Heart right ventricle (tissue), 16 donors: ENCODE results near the gene STIM2. TPM values are rescaled to one million over a fixed set of nuclear protein-coding genes. Genes with fewer than 3 reads are reported as not detected.

Experiments used
- ATAC-seq, 8 donors: fragments of 200-7000 bp; cut with Tn5 transposase; one replicate each; pipeline ENCODE4 v1.9.1; 2020; ENCODE audit warnings: mild to moderate bottlenecking in 8 of 8, moderate library complexity in 8 of 8, moderate number of reproducible peaks in 1 of 8
- DNase-seq, 2 donors: peaks; one replicate each; pipeline ENCODE4 v3.0.0-alpha.2; 2020
- H3K27ac ChIP-seq, 10 donors: fragments of 200-600 bp; sonication (generic) in 2 of 10; one replicate each; pipeline versions ENCODE4 v1.5.0 to v1.8.0; 2020 to 2022; ENCODE audit warnings: mild to moderate bottlenecking in 3 of 10
- H3K27me3 ChIP-seq, 7 donors: fragments of 200-600 bp; one replicate each; pipeline ENCODE4 v1.8.0; 2021 to 2022; ENCODE audit warnings: mild to moderate bottlenecking in 2 of 7
- H3K36me3 ChIP-seq, 9 donors: fragments of 200-600 bp; sonication (generic) in 1 of 9; one replicate each; pipeline versions ENCODE4 v1.5.0 to v1.8.0; 2020 to 2022; ENCODE audit warnings: mild to moderate bottlenecking in 2 of 9
- H3K4me1 ChIP-seq, 9 donors: fragments of 200-600 bp; sonication (generic) in 1 of 9; one replicate each; pipeline versions ENCODE4 v1.5.0 to v1.8.0; 2020 to 2022; ENCODE audit warnings: mild to moderate bottlenecking in 4 of 9
- H3K4me3 ChIP-seq, 10 donors: fragments of 200-600 bp; sonication (generic) in 2 of 10; one replicate each; pipeline versions ENCODE4 v1.5.0 to v1.8.0; 2020 to 2022; ENCODE audit warnings: mild to moderate bottlenecking in 7 of 10, moderate library complexity in 2 of 10
- H3K9me3 ChIP-seq, 11 donors: fragments of 200-600 bp in 10 of 11; sonication (generic) in 2 of 11; one replicate each; pipeline versions ENCODE4 v1.5.0 to v1.8.0; 2013 to 2022; ENCODE audit warnings: mild to moderate bottlenecking in 2 of 11, control low read depth in 1 of 11, moderate library complexity in 1 of 11
- WGBS, 2 donors: extraction: QIAGEN DNeasy Blood & Tissue Kit; methylation state at CpG; one replicate each; pipeline ENCODE4 v1.1.7; 2013; ENCODE audit warnings: inconsistent platforms in 1 of 2; 5-methylcytosine and 5-hydroxymethylcytosine counted together
- intact Hi-C, 10 donors: fragments of 100-400 bp; cut with DNase I; formaldehyde crosslinking; loops; one replicate each; pipeline versions ENCODE4 v1.11.1 to v1.14.2; 2022
- polyA plus RNA-seq, 2 donors: library from polyadenylated mRNA; stranded (reverse); fragments of 200-250 nt; gene quantifications; one replicate each; pipeline ENCODE4 v1.2.3, GENCODE V29; 2013
- total RNA-seq, 10 donors: library from RNA; stranded (reverse); fragmentation: NEBNext Ultra II Directional in 3 of 10; extraction: Animal tissue kit (Norgen Biotek cat#: 25700) in 3 of 10; gene quantifications; one replicate each; pipeline versions ENCODE4 v1.2.1 to v1.2.4, GENCODE V29; 2021 to 2023
- TF ChIP-seq, protein P1 (sequence below), 9 donors: fragments of 200-600 bp; sonication (generic) in 2 of 9; IDR thresholded peaks; one replicate each; pipeline versions ENCODE4 v1.5.0 to v1.8.0; 2021 to 2022; ENCODE audit warnings: antibody characterized with exemption in 9 of 9, mild to moderate bottlenecking in 5 of 9, moderate library complexity in 1 of 9
- donor health status: Arrhythmogenic right ventricular cardiomyopathy.
- donor health status: ischemic (EF 13 %, LVEDD 7.1; RV severe dilation, severe dysfunction).
- donor health status: healthy with polysubstance abuse.
- donor health status: DM: no; HTN: yes; CAD: no.
- donor health status: DM: no; HTN: no; CAD: no.
- donor health status: ischemic (EF 25% LVEDD 6.9; RV normal size, moderate dysfunction).
- donor health status: ischemic (EF 25% LVEDD 5.7; RV mildly dilated, moderate dysfunction).
- donor health status: healthy.
- donor health status: DM: yes; HTN: yes; CAD: no.
- donor health status: Ischemic cardiomyopathy.
- donor health status: ischemic (EF 35%, LVEDD 5.7; RV mildly dilated, moderate dysfunction).
- donor health status: nonischemic (EF 11% LVEDD 7.7; RV severe dilation, severe dysfunction).
- donor health status: DM: yes; HTN: yes; CAD: no.
- donor health status: PGD.
- donor health status: ischemic (EF 29% LVEDD 5.4; RV normal size, mild dysfunction).
- donor health status: nonischemic (EF 23%, LVEDD 6.1; RV moderate dilation, normal function).

STIM2 gene
- total and polyA plus RNA-seq, 12 donors = 5.2 to 13.5 (median 9.6) TPM

DNA sequence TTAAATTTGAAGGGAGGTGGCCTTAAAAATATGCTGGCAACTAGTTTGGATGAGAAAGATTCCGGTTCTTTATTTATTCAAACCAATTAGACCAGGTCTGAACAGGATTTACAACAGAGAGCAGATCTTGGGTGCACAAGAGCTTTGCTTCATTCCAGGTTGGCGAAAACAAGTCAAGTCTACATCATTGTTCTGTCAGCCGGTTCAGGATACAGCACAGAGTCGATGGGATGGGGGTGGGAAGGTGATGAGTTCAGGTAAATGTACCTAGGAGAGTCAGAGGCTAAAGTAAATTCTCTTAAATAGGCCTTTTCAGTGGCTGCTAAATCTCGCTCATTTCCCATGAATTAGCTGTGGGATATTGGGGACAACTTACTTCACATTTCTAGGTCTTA is 882 bp upstream of the STIM2 start:
- Histone ChIP-seq H3K4me1 (peaks cover 7 to 62% (median 50%) of the 10 kb centered on the region in 9 donors), H3K27ac (peak overlapping the region in 9 of 10 donors; percentile 86 to 99 (median 94)), H3K4me3 (peak overlapping the region in 9 of 10 donors; percentile 72 to 93 (median 85)), H3K9me3 (no peaks in the 10 kb centered on the region), H3K27me3 (no peaks in the 10 kb centered on the region), H3K36me3 (no peaks in the 10 kb centered on the region)
- DNase-seq (no peak), ATAC-seq (no peak)
- TF ChIP-seq, protein P1, sequence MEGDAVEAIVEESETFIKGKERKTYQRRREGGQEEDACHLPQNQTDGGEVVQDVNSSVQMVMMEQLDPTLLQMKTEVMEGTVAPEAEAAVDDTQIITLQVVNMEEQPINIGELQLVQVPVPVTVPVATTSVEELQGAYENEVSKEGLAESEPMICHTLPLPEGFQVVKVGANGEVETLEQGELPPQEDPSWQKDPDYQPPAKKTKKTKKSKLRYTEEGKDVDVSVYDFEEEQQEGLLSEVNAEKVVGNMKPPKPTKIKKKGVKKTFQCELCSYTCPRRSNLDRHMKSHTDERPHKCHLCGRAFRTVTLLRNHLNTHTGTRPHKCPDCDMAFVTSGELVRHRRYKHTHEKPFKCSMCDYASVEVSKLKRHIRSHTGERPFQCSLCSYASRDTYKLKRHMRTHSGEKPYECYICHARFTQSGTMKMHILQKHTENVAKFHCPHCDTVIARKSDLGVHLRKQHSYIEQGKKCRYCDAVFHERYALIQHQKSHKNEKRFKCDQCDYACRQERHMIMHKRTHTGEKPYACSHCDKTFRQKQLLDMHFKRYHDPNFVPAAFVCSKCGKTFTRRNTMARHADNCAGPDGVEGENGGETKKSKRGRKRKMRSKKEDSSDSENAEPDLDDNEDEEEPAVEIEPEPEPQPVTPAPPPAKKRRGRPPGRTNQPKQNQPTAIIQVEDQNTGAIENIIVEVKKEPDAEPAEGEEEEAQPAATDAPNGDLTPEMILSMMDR (IDR thresholded peaks at IDR 0.05) = no peak
- intact Hi-C loops = loop anchor here in 9 of 10 donors (2.0 to 10.0 kb wide), 10 partner anchors 43 to 275 kb away; partner anchors contain the start of gene TBC1D19 (in 2 of the 9)
- 41 to 49% methylated on average over 5 of the region's 5 CpGs for WGBS, 2 donors

DNA sequence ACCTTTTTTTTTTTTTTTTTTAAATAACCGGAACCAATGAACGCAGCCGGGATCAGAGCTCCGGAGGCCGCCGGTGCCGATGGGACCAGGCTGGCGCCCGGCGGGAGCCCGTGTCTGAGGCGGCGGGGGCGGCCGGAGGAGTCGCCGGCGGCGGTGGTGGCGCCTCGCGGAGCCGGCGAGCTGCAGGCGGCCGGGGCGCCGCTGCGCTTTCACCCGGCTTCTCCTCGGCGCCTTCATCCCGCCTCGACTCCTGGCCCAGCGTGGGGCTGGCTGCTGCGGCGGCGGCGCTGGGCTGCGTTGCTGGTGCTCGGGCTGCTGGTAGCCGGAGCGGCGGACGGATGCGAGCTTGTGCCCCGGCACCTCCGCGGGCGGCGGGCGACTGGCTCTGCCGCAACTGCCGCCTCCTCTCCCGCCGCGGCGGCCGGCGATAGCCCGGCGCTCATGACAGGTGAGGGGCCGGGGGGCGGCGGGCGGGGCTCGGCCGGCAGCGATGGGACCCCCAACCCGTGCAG is 337 bp downstream of the STIM2 start:
- TF ChIP-seq, protein P1 (IDR thresholded peaks at IDR 0.05) = no peak
- H3K27me3 ChIP-seq = no peaks in the 10 kb centered on the region
- peak overlapping the region; percentile 72 to 93 (median 82) for H3K4me3 ChIP-seq
- 0 to 1% methylated on average over 53 to 70 of the region's 70 CpGs for WGBS, 2 donors
- peaks cover 7 to 74% (median 57%) of the 10 kb centered on the region in 9 donors for H3K4me1 ChIP-seq
- H3K27ac ChIP-seq = peak overlapping the region; percentile 86 to 99 (median 94)
- ATAC-seq (peak in 7 of 8 donors; percentile 1 to 55 (median 12)), DNase-seq (peak in 1 of 2 donors; percentile 66)
- no peaks in the 10 kb centered on the region for H3K9me3 ChIP-seq
- no peaks in the 10 kb centered on the region for H3K36me3 ChIP-seq
- intact Hi-C loops = loop anchor here in 9 of 10 donors (2.0 to 10.0 kb wide), 9 partner anchors 41 to 276 kb away; partner anchors contain the start of gene TBC1D19 (in 1 of the 9)

DNA sequence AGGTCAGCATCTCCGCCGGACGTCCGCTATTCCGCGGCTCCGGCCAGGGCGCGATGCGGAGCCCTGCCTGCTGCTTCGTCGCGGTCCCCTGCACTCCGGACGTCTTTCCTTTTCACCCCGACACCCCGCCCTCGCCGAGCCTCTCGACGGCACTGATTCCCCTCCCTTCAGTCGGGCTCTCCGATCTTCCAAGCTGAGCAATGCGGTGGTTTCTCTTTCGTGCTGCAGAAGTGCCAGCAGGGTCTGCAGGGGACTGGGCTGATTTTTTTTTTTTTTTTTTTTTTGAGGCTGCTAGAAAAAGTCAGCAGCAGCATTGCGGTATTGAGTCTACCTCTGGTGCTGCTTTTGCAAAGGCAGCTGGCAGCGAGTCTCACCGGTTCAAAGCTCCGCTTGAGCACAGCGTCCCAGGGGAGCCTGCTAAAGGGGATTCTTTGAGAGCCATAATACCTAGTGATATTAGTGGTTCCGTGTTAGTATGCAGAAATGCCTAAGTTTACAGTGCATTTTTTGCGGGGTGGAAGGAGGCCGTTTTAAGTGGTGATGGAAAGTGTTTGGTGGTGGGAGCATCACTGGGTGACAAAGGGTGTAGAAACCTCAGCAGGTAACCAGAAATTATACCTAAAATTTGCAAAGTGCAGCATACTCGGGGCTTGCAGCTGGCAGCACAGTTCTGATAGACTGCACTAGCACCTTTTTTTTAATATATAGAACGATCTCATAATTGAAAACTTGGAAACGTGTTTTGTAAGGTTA is 969 bp downstream of the STIM2 start:
- Histone ChIP-seq H3K4me1 (peaks cover 7 to 80% (median 57%) of the 10 kb centered on the region in 9 donors), H3K27me3 (no peaks in the 10 kb centered on the region), H3K9me3 (no peaks in the 10 kb centered on the region), H3K4me3 (peak overlapping the region; percentile 72 to 93 (median 82)), H3K36me3 (no peaks in the 10 kb centered on the region), H3K27ac (peak overlapping the region; percentile 86 to 99 (median 94))
- TF ChIP-seq, protein P1 (IDR thresholded peaks at IDR 0.05) = no peak
- peak; percentile 2 to 43 (median 26) for ATAC-seq
- peak; percentile 73 to 74 for DNase-seq
- WGBS, 2 donors = 0 to 1% methylated on average over 36 of the region's 36 CpGs
- intact Hi-C loops = loop anchor here in 9 of 10 donors (2.0 to 10.0 kb wide), 9 partner anchors 41 to 277 kb away; partner anchors contain the start of gene TBC1D19 (in 1 of the 9)

DNA sequence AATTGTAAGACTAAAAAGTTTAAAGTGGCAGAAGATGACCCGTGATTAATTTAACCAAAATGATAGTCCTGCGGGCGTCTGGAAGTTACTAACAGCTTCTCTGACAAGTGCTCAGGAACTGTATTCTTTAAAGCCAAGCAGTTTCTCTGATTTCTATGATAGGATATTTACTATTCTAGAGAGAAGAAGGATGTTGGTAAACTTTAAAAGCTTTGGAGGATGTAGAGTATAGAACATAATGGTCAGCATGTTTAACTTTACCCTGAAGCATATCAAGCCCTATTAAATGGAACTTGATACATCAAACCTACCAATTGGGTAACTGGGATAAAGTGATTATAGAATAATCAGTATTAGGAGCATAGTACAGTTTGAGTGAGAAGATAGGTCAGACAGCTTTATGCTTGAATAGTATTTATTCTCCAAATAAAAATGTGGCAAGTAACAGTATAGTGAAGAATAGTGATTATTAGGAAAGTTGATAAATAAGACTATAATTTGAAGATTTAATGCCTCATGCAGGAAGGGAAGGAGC is 1.8 kb downstream of the STIM2 start:
- TF ChIP-seq, protein P1 (IDR thresholded peaks at IDR 0.05) = no peak
- H3K4me1 ChIP-seq = peaks cover 7 to 83% (median 54%) of the 10 kb centered on the region in 9 donors
- no peaks in the 10 kb centered on the region for H3K9me3 ChIP-seq
- no peaks in the 10 kb centered on the region for H3K36me3 ChIP-seq
- WGBS, 2 donors = 7 to 10% methylated on average over 3 of the region's 3 CpGs
- H3K4me3 ChIP-seq = peak overlapping the region in 8 of 10 donors; percentile 72 to 91 (median 82)
- peak overlapping the region in 9 of 10 donors; percentile 86 to 99 (median 94) for H3K27ac ChIP-seq
- intact Hi-C loops = loop anchor here in 8 of 10 donors (5.0 to 10.0 kb wide), 7 partner anchors 40 to 278 kb away; partner anchors contain the start of gene TBC1D19 (in 1 of the 8)
- ATAC-seq = no peak
- no peaks in the 10 kb centered on the region for H3K27me3 ChIP-seq
- no peak for DNase-seq
